Measurements from ENCODE around the gene MATK.
"Not testable (repeated sequence)": the region's sequence is repeated elsewhere in the genome, so short reads cannot be mapped to it uniquely, and the experiment has no call there.

The MATK gene

DNA sequence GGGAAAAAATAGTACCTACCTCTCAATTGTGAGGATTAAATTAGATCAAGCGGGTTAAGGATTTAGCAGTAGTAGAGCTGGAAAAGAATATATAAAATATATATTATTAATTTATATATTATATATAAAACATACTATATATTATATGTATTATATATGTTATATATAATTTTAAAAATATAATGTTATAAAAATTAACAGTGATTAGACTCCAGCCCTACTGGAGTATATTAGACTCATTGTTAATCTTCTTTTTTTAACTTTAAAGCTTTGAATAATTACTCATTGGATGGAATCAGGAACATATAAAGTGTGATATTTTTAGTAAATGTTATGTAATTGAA, 24.1 kb downstream of the MATK start:
- no peak for DNase-seq (ENCODE audit: low read depth)
- H3K4me3 ChIP-seq (ENCODE audit: low read depth, low read length): no peak overlapping the region
- TF ChIP-seq, protein P1, sequence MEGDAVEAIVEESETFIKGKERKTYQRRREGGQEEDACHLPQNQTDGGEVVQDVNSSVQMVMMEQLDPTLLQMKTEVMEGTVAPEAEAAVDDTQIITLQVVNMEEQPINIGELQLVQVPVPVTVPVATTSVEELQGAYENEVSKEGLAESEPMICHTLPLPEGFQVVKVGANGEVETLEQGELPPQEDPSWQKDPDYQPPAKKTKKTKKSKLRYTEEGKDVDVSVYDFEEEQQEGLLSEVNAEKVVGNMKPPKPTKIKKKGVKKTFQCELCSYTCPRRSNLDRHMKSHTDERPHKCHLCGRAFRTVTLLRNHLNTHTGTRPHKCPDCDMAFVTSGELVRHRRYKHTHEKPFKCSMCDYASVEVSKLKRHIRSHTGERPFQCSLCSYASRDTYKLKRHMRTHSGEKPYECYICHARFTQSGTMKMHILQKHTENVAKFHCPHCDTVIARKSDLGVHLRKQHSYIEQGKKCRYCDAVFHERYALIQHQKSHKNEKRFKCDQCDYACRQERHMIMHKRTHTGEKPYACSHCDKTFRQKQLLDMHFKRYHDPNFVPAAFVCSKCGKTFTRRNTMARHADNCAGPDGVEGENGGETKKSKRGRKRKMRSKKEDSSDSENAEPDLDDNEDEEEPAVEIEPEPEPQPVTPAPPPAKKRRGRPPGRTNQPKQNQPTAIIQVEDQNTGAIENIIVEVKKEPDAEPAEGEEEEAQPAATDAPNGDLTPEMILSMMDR (conservative IDR thresholded peaks at IDR 0.05; ENCODE audit: low read depth, low read length): no peak

DNA sequence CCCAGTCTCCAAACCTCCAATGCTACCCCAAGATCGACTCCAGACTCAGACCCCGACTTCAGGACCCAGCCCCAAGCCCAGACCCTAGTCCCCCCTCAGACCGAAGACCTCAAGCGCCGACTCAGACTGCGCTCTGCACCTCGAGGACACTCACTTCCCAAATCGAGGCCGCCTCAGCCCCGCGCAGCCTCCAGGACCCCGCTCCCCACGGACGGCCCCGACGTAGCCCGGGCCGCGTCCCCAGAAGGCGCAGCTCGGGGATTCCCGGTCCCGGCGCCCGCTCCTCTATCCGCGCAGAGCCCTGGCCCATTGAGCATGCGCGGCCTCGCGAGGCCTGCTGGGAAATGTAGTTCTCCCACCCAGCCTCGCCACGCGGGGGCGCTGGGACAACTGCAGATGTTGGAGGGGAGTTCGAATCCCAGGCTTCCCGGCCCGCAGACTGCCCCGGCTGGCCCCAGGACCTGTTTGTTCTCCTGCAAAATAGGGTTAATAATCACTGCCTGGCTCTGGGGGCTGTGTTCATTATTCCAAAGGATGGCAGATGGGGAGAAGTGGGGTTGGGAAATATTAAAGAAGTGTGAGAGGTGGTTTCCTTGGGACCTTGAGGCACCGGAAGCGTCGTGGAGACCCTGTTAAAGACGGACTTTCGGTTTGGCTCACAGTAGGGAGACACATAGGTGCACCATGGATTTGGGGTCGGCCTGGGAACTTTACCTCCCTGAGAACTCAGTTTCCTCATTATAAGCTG, 24.6 kb downstream of the MATK start, which contains the start of gene APBA3:
APBA3 (minus strand) TSS at position 311 of the 748 bp plus-strand sequence. CDS start 1,428 bp downstream, outside the sequence.
- TF ChIP-seq, protein P1 (conservative IDR thresholded peaks at IDR 0.05; ENCODE audit: low read depth, low read length): peak; percentile 75
- peak within 1 kb of the TSS; percentile 99 for H3K4me3 ChIP-seq (ENCODE audit: low read depth, low read length)
- DNase-seq (ENCODE audit: low read depth): peak; percentile 92

DNA sequence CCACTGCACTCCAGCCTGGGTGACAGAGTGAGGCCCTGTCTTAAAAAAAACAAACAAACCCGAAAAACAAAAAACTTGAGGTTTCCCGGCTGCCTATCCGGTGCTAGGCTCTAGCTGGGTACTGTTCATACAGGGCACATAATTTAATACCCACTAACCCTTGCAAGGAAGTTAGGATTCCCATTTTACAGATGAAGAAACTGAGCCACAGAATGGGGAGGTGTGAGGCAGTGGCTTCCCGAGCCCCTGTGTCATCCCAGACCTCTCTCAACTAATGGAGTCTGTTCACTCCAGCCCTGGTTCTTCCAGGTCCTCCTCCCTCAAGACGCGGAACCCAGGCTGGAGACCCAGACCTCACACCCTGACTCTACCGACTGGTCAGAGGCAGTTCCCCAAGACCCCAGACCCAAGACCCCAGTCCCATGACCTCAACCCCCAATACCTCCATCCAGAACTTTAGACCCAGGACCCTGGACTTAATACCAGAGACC, 25.3 kb downstream of the MATK start:
- peak; percentile 16 for DNase-seq (ENCODE audit: low read depth)
- peak overlapping the region; percentile 99 for H3K4me3 ChIP-seq (ENCODE audit: low read depth, low read length)
- TF ChIP-seq, protein P1 (conservative IDR thresholded peaks at IDR 0.05; ENCODE audit: low read depth, low read length): no peak

DNA sequence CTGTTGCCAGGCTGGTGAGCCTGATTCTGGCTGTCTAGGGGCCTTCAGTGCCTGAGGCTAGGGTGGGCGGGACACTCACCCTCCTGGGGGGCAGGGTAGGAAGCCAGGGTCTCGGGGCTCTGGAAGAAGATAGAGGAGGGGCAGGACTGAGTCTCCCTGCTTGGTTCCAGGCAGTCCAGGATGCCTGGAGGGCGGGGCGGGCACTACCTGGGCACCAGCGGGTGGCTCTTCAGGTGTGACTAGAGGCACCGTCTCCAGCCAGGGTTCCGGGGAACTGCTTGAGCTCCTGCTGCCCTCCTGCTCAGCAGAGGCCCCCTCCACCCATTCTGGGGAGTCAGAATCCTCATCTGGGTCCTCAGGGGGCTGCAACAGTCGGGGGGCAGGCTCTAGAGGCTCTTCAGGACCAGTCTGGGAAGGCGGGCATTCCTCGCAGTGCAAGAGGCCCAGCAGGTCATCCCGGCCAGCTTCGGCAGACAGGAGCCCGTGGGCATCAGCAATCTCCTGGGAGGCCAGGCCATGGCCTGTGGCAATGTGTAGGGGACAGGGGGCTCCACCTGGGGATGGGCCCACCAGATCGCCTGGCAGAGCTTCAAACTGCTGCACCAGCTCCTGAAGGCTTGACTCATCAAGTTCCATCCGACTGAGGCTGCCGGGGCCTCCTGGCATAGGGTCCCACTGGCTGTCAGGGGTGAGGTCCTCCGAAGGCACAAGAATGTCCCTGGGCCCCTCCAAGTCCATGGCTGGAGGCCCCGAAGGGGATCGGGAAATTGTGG, 26.5 kb downstream of the MATK start:
- TF ChIP-seq, protein P1 (conservative IDR thresholded peaks at IDR 0.05; ENCODE audit: low read depth, low read length): no peak
- no peak for DNase-seq (ENCODE audit: low read depth)

DNA sequence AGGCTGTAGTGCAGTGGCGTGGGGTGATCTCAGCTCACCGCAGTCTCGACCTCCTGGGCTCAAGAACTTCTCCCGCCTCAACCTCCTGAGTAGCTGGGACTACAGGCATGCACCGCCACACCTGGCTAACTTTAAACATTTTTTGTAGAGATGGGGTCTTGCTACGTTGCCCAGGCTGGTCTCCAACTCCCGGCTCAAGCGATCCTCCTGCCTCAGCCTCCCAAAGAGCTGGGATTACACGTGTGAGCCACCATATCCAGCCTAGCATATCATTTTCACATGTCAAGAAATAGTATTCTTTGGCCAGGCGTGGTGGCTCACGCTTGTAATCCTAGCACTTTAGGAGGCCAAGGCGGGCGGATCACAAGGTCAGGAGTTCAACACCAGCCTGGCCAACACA, 27.9 kb downstream of the MATK start:
- not testable (repeated sequence) for H3K4me3 ChIP-seq (ENCODE audit: low read depth, low read length); DNase-seq (ENCODE audit: low read depth)

More for the DNA sequence above, 26.5 kb downstream of the MATK start:
- H3K4me3 ChIP-seq (ENCODE audit: low read depth, low read length): no peak overlapping the region

DNA sequence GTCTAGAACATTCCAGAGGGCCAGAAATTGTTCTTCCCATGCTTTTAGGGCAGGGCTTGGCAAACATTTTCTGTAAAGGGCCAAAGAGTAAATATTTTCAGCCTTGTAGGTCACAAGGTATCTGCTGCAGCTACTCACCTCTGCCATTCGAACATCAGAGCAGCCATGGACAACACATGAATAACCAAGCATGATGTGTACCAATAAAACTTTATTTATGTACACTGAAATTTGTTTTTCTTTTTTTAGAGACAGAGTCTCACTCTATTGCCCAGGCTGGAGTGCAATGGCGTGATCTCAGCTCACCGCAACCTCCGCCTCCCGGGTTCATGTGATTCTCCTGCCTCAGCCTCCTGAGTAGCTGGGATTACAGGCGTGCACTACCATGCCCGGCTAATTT, 28.5 kb downstream of the MATK start:
- not testable (repeated sequence) for DNase-seq (ENCODE audit: low read depth); H3K4me3 ChIP-seq (ENCODE audit: low read depth, low read length)

DNA sequence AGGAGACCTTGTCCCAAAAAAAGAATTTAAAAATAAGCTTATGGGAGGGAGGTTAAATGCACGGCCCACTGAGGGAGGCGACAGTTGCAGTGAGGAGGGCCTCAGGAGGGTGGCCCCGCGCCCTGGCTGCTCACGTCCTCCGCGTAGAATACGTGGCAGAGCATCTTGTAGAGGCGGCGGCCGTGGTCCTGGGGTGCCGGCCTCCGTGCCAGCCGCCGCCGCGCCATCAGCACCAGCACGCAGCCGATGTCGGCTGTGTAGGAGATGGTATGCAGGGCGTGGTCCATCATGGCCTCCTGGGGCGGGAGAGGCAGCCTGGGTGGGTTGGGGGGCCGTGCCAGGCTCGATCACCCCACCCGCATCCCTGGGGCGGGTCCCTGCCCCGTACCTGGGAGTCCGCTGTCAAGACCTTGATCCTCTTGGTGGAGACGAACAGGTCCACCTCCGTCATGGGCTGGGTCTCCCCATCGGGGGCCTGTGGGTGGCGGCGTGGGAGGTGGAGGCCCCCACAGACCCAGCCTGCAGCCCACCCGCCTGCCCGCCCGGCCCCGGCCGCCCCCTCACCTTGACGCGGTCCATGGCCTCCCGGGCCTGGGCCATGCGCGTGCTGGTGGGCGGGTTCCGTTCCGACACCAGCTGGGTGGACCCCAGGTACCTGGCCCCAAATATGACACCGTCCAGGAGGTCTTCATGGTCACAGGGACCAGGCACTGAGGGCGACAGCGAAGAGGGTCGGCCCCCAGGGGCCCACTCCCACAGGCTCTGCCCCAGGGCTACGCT, 32.4 kb downstream of the MATK start:
- no peak for DNase-seq (ENCODE audit: low read depth)
- TF ChIP-seq, protein P1 (conservative IDR thresholded peaks at IDR 0.05; ENCODE audit: low read depth, low read length): no peak
- no peak overlapping the region for H3K4me3 ChIP-seq (ENCODE audit: low read depth, low read length)

Measured in choroid plexus epithelial cell (primary cell).